Right lobe of liver (tissue), 6 donors: Measurements from ENCODE around the gene ZC3H7A. TPM values are rescaled to one million over a fixed set of nuclear protein-coding genes. Genes with fewer than 3 reads are reported as not detected.
A peak's percentile ranks its signal among the peaks of the same experiment; 100 is the strongest.

Experiments
- ATAC-seq, 4 donors: fragments of 200-7000 bp; cut with Tn5 transposase; one replicate each; pipeline ENCODE4 v1.9.1; 2020; ENCODE audit warnings: mild to moderate bottlenecking in 4 of 4, moderate library complexity in 4 of 4
- DNase-seq, 3 donors: peaks; one replicate each; pipeline ENCODE4 v3.0.0-alpha.2; 2020
- H3K27ac ChIP-seq, 3 donors: fragments of 200-600 bp; one replicate each; pipeline ENCODE4 v1.8.0; 2022
- H3K27me3 ChIP-seq, 2 donors: fragments of 200-600 bp; one replicate each; pipeline ENCODE4 v1.8.0; 2022
- H3K36me3 ChIP-seq, 4 donors: fragments of 200-600 bp; sonication (generic) in 1 of 4; one replicate each; pipeline versions ENCODE4 v1.5.1 to v1.8.0; 2017 to 2022; ENCODE audit warnings: control low read depth in 1 of 4
- H3K4me1 ChIP-seq, 4 donors: fragments of 200-600 bp; sonication (generic) in 1 of 4; one replicate each; pipeline versions ENCODE4 v1.5.1 to v1.8.0; 2017 to 2022; ENCODE audit warnings: control low read depth in 1 of 4
- H3K4me3 ChIP-seq, 3 donors: fragments of 200-600 bp; one replicate each; pipeline ENCODE4 v1.8.0; 2022
- H3K9me3 ChIP-seq, 4 donors: fragments of 200-600 bp; sonication (generic) in 1 of 4; one replicate each; pipeline versions ENCODE4 v1.5.1 to v1.8.0; 2017 to 2022; ENCODE audit warnings: control low read depth in 1 of 4
- POLR2A ChIP-seq: fragments of 450-650 bp; IDR thresholded peaks from one replicate; pipeline ENCODE4 v1.6.1; 2017; ENCODE audit warnings: antibody characterized with exemption, mild to moderate bottlenecking
- WGBS: methylation state at CpG from one replicate; pipeline ENCODE4 v1.1.6; 2018; ENCODE audit warnings: low coverage, low lambda C conversion rate; ENCODE audit not compliant: insufficient coverage; ENCODE audit errors: missing lambda C conversion rate; 5-methylcytosine and 5-hydroxymethylcytosine counted together
- intact Hi-C, 2 donors: fragments of 100-400 bp; cut with DNase I; formaldehyde crosslinking; loops; one replicate each; pipeline versions ENCODE4 v1.11.2 to v1.14.1; 2022
- long read RNA-seq: library from polyadenylated mRNA; unstranded; transcript quantifications from one replicate; pipeline ENCODE4 v2.0.0, GENCODE V29; 2019
- total RNA-seq, 6 experiments: library from RNA; depleted of rRNA in 2 of 6; stranded (reverse); fragments of >200 nt in 2 of 6; fragmentation: NEBNext Ultra II Directional in 3 of 6; extraction: Animal tissue kit (Norgen Biotek cat#: 25700) in 3 of 6; gene quantifications; one replicate each; pipeline versions ENCODE4 v1.1.0 to v1.2.4, GENCODE V29; 2016 to 2023
- TF ChIP-seq, protein P1 (sequence below), 4 donors: fragments of 200-600 bp in 3 of 4; fragments of 450-650 bp in 1 of 4; IDR thresholded peaks; one replicate each; pipeline versions ENCODE4 v1.5.1 to v1.8.0; 2016 to 2022; ENCODE audit warnings: antibody characterized with exemption in 4 of 4, mild to moderate bottlenecking in 2 of 4
- donor health status: DM: no; HTN: yes; CAD: no.
- donor health status: DM: no; HTN: no; CAD: no.
- donor health status: DM: no; HTN: no; CAD: no.
- donor health status: DM: no; HTN: yes; CAD: no.
- donor health status: DM: no; HTN: yes; CAD: no.

Gene ZC3H7A, protein sequence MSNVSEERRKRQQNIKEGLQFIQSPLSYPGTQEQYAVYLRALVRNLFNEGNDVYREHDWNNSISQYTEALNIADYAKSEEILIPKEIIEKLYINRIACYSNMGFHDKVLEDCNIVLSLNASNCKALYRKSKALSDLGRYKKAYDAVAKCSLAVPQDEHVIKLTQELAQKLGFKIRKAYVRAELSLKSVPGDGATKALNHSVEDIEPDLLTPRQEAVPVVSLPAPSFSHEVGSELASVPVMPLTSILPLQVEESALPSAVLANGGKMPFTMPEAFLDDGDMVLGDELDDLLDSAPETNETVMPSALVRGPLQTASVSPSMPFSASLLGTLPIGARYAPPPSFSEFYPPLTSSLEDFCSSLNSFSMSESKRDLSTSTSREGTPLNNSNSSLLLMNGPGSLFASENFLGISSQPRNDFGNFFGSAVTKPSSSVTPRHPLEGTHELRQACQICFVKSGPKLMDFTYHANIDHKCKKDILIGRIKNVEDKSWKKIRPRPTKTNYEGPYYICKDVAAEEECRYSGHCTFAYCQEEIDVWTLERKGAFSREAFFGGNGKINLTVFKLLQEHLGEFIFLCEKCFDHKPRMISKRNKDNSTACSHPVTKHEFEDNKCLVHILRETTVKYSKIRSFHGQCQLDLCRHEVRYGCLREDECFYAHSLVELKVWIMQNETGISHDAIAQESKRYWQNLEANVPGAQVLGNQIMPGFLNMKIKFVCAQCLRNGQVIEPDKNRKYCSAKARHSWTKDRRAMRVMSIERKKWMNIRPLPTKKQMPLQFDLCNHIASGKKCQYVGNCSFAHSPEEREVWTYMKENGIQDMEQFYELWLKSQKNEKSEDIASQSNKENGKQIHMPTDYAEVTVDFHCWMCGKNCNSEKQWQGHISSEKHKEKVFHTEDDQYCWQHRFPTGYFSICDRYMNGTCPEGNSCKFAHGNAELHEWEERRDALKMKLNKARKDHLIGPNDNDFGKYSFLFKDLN
- total RNA-seq, result 10 to 100 TPM; 22.8 to 34.0 (median 26.9) TPM
- long read RNA-seq, partial matches to known transcripts, result 4 of 5 reads
- long read RNA-seq, other reads (novel, unspliced or antisense), result 1 of 5 reads

DNA sequence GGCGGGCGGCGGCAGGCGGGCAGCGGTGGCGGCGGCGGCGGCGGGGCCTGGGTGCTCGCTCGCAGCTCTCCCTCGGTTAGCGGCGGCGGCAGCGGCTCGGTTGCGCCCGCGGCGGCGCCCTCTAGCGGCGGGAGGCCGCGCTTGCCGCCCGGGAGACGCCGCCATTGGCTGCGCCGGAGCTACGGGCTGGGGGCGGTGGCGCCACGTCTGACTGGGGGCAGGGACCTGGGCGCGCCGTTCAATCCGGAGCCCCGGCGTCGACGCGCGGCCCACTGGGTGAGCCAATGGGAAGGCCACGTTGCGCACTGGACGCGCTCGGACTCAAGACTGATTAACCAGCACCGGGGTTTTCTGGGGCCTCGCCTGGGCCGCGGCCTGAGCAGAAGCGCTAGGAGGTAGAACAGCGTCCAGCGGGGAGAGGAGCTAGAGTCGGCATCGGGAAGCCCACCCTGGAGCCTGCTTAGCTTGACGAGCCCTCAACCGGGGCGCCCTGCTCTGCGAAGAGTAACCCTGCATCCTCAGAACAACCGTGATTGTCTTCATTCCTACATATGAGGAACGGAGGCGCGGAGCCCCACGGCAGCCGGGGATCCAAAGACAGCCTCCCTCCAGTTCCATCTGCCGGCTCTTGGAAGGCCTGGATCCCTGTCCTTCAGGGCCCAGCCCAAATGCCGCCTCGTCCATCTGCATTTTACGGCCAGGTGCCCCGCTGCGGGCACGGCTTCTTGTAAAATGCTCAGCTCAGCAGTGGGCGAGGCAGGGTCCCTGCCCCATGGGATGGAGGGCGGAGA, at the start of gene ZC3H7A:
ZC3H7A (minus strand) TSS at position 93 of the 791 bp plus-strand sequence. CDS start 14,904 bp downstream, outside the sequence.
- DNase-seq, result peak; percentile 98 to 99 (median 99)

DNA sequence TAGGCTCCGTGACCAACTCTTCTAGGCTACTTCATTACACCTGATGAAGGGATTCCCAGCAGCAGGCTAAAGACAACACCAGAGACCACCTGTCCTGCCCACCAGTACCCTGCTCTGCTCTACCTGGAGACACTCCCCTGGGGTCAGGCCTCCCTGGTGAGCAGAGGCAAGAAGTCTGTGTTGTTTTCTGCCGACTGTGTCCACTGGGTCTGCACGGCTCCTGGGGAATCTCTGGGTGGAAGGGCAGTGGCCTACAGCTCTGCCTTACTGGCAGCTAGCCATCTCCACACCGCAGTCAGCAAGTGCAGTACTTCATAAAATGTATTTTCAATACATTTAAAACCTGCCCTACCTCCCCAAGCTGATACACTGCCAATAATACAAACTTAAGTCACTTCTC, 47.4 kb upstream of the ZC3H7A start:
- TF ChIP-seq POLR2A, result no peak
- TF ChIP-seq, protein P1, sequence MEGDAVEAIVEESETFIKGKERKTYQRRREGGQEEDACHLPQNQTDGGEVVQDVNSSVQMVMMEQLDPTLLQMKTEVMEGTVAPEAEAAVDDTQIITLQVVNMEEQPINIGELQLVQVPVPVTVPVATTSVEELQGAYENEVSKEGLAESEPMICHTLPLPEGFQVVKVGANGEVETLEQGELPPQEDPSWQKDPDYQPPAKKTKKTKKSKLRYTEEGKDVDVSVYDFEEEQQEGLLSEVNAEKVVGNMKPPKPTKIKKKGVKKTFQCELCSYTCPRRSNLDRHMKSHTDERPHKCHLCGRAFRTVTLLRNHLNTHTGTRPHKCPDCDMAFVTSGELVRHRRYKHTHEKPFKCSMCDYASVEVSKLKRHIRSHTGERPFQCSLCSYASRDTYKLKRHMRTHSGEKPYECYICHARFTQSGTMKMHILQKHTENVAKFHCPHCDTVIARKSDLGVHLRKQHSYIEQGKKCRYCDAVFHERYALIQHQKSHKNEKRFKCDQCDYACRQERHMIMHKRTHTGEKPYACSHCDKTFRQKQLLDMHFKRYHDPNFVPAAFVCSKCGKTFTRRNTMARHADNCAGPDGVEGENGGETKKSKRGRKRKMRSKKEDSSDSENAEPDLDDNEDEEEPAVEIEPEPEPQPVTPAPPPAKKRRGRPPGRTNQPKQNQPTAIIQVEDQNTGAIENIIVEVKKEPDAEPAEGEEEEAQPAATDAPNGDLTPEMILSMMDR (IDR thresholded peaks at IDR 0.05), result no peak
- Histone ChIP-seq H3K4me3 (no peak overlapping the region), H3K9me3 (no peaks in the 10 kb centered on the region), H3K4me1 (no peaks in the 10 kb centered on the region), H3K27me3 (no peaks in the 10 kb centered on the region), H3K36me3 (peaks cover 9 to 94% (median 32%) of the 10 kb centered on the region in 4 donors), H3K27ac (no peak overlapping the region)
- 100% methylated on average over 1 of the region's 4 CpGs for WGBS
- intact Hi-C loops, result no loop called here
- no peak for DNase-seq
- ATAC-seq, result no peak

More for the DNA sequence above, at the start of gene ZC3H7A:
- intact Hi-C loops, result loop anchor here (10.0 kb wide), 2 partner anchors 63 to 73 kb away; no protein-coding TSS in a partner anchor
- peaks cover 0 to 52% (median 20%) of the 10 kb centered on the region in 4 donors for H3K4me1 ChIP-seq
- ATAC-seq, result peak; percentile 93 to 98 (median 96)
- peak within 1 kb of the TSS; percentile 81 to 91 (median 82) for H3K4me3 ChIP-seq
- peak within 1 kb of the TSS; percentile 96 to 98 (median 97) for H3K27ac ChIP-seq
- 0% methylated on average over 15 of the region's 80 CpGs for WGBS
- H3K9me3 ChIP-seq, result no peaks in the 10 kb centered on the region
- H3K27me3 ChIP-seq, result no peaks in the 10 kb centered on the region
- no peaks in the 10 kb centered on the region for H3K36me3 ChIP-seq
- TF ChIP-seq, protein P1 (IDR thresholded peaks at IDR 0.05), result peak; percentile 77 to 99 (median 88)
- TF ChIP-seq POLR2A, result peak; percentile 98

DNA sequence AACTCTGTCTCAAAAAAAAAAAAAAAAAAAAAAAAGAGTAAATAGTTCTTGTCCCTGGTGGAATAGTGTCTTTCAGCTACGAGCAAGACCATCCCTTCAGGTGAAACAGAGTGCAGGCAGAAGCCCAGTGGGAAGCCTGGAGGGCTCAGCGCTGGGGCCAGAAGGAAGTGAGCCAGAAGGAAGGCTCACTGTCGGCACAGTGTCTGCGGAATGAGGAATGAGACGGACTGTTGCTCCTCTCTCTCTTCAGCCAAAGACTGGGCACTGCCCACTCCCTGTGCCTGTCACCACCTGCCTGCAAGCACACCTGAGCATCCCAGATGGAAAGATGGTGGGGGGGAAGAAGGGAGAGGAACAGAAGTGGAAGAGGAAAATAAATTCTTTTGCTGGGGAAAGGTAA, 46.8 kb upstream of the ZC3H7A start:
- Histone ChIP-seq H3K4me3 (no peak overlapping the region), H3K27me3 (no peaks in the 10 kb centered on the region), H3K4me1 (no peaks in the 10 kb centered on the region), H3K9me3 (no peaks in the 10 kb centered on the region), H3K36me3 (peaks cover 9 to 94% (median 33%) of the 10 kb centered on the region in 4 donors), H3K27ac (no peak overlapping the region)
- intact Hi-C loops, result no loop called here
- no peak for TF ChIP-seq POLR2A
- TF ChIP-seq, protein P1 (IDR thresholded peaks at IDR 0.05), result no peak
- DNase-seq, result no peak
- ATAC-seq, result no peak
- WGBS, result 100% methylated on average over 4 of the region's 5 CpGs

DNA sequence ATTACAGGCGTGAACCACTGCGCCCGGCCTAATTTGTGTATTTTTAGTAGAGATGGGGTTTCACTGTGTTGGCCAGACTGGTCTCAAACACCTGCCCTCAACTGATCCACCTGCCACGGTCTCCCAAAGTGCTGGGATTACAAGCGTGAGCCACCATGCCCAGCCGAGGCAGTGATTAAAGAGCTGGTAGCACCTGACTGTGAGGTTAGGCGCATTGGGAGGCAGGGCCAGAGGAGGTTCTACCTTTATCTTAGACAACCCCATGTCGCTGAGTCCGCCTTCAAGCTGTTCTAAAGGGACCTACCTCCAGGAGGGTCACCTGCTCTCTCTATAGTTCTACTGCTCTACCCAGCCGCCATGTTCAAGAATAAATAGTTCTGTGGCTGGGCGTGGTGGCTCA, 46.1 kb upstream of the ZC3H7A start:
- no peak for DNase-seq
- intact Hi-C loops, result no loop called here
- Histone ChIP-seq H3K9me3 (no peaks in the 10 kb centered on the region), H3K36me3 (peaks cover 9 to 94% (median 37%) of the 10 kb centered on the region in 4 donors), H3K27me3 (no peaks in the 10 kb centered on the region), H3K27ac (no peak overlapping the region), H3K4me3 (no peak overlapping the region), H3K4me1 (no peaks in the 10 kb centered on the region)
- 98% methylated on average over 6 of the region's 11 CpGs for WGBS
- TF ChIP-seq, protein P1 (IDR thresholded peaks at IDR 0.05), result no peak
- no peak for TF ChIP-seq POLR2A
- no peak for ATAC-seq
